Measurements from ENCODE around the gene PAMR1. TPM values are rescaled to one million over a fixed set of nuclear protein-coding genes. Genes with fewer than 3 reads are reported as not detected.

Gene PAMR1
- total RNA-seq, 2 donors from 2014 or later, result not detected

DNA sequence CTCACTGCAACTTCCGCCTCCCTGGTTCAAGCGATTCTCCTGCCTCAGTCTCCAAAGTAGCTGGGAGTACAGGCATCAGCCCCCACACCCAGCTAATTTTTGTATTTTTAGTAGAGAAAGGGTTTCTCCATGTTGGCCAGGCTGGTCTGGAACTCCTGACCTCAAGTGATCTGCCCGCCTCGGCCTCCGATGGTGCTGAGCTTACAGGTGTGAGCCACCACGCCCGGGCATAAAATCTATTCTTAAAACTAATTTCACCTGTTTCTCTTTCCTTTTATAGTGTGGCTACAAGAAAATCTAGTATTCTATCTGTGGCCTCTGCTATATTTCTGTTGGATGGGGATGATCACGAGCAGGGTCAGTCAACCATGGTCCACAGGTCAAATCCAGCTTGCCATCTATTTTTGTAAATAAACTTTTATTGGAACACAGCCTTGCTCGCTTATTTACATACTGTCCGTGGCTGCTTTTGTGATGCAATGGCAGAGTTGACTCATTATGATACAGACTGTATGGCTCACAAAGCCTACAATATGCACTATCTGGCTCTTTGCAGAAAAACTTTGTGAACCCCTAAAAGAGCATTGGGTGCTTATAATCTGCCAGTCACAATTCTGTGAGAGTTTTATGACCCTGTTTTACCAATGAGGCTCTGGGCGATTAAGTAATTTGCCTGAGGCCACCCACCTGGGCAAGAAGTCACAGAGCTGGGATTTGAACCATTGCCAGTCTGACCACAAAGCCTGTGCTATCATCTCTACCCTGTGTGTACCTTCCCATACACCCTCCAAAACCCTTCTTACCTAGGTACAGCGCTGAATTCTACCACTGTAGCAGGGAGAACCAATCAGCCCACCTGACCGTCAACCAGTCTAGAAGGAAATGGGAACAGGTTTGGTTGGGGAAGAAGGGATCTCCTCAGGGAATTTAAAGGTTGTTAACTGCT lies 134.4 kb downstream of the PAMR1 start:
- Mint-ChIP-seq H3K27me3 (peaks cover 15% of the 10 kb centered on the region), H3K27ac (no peak overlapping the region), H3K4me3 (no peak overlapping the region), H3K36me3 (ENCODE audit: low read depth) (no peaks in the 10 kb centered on the region), H3K4me1 (peaks cover 8% of the 10 kb centered on the region)
- H3K9me3 ChIP-seq (ENCODE audit: control insufficient read depth, low read length, poor library complexity, severe bottlenecking), result no peaks in the 10 kb centered on the region
- DNase-seq, result no peak
- no peak for ATAC-seq

DNA sequence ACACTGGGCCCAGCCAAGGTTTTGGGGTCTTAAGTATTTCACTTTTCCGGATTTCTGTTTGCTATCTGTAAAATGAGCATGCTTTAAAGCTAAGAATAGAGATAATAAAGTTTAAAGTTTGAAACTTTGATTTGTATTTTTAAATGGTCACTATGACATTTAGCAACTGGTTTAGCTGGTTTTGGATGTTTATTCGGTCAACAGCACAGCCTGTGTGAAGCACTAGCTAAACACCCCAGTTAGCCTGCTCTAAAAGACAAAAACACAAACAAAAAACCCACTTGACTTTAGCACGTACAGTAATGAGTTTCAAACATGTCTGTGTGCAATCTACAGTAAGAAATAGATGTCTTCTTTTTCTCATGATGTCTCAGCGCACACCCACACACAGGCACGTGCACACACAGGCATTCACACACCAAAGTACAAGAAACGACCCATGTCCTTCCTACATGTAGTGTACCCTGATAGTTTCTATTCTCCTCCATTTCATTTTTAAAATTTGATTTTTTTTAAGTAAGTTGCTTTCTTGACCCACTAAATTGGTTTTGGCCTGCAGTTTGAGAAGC lies 135.4 kb downstream of the PAMR1 start:
- ATAC-seq (no peak), DNase-seq (no peak)
- H3K9me3 ChIP-seq (ENCODE audit: control insufficient read depth, low read length, poor library complexity, severe bottlenecking), result no peaks in the 10 kb centered on the region
- Mint-ChIP-seq H3K4me1 (peaks cover 8% of the 10 kb centered on the region), H3K27me3 (peaks cover 15% of the 10 kb centered on the region), H3K4me3 (no peak overlapping the region), H3K36me3 (ENCODE audit: low read depth) (no peaks in the 10 kb centered on the region), H3K27ac (peak overlapping the region; percentile 81)

DNA sequence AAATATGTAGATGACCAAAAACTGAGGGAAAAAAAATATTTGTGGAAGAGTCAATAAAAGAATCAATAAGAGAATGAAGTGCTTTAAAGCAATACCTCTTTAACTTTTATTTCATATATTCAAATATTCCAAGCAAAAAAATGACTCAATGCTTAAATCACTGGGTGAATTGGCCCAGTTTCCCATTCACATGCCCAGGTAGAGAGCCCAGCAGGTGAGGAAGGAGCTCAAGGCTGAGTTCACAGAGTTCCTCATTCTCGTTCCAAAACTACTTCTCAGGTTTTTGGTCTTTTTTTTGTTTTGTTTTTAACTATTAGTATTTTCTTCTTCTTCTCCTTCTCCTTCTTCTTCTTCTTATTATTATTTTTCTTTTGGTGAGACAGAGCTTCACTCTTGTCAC lies 136.3 kb downstream of the PAMR1 start:
- no peaks in the 10 kb centered on the region for H3K36me3 Mint-ChIP-seq (ENCODE audit: low read depth)
- no peak overlapping the region for H3K4me3 Mint-ChIP-seq

DNA sequence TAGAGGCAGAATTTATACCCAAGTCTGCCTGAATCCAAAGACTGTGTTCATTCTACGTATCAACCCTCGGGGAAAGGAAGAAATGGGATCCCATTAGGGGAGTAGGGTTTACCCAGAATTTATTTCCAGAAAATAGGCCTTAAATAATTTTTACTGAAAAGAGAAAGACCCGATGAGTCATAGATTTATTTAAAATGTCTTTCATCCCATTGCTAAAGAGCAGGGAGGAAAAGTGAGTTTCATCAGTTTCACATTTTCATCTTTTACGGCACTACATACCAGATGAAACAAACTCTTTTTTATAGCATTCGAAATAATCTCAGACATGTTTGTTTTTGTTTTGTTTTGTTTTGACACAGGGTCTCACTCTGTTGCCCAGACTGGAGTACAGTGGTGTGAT lies 137.4 kb downstream of the PAMR1 start:
- Mint-ChIP-seq H3K36me3 (ENCODE audit: low read depth) (no peaks in the 10 kb centered on the region), H3K4me1 (peaks cover 8% of the 10 kb centered on the region), H3K27me3 (no peaks in the 10 kb centered on the region), H3K27ac (peak overlapping the region; percentile 81), H3K4me3 (no peak overlapping the region)
- no peak for DNase-seq
- ATAC-seq, result no peak
- H3K9me3 ChIP-seq (ENCODE audit: control insufficient read depth, low read length, poor library complexity, severe bottlenecking), result no peaks in the 10 kb centered on the region

More for the DNA sequence above, 136.3 kb downstream of the PAMR1 start:
- DNase-seq (no peak), ATAC-seq (no peak)
- H3K27ac Mint-ChIP-seq, result peak overlapping the region; percentile 81
- H3K27me3 Mint-ChIP-seq, result peaks cover 9% of the 10 kb centered on the region
- H3K9me3 ChIP-seq (ENCODE audit: control insufficient read depth, low read length, poor library complexity, severe bottlenecking), result no peaks in the 10 kb centered on the region
- peaks cover 8% of the 10 kb centered on the region for H3K4me1 Mint-ChIP-seq

DNA sequence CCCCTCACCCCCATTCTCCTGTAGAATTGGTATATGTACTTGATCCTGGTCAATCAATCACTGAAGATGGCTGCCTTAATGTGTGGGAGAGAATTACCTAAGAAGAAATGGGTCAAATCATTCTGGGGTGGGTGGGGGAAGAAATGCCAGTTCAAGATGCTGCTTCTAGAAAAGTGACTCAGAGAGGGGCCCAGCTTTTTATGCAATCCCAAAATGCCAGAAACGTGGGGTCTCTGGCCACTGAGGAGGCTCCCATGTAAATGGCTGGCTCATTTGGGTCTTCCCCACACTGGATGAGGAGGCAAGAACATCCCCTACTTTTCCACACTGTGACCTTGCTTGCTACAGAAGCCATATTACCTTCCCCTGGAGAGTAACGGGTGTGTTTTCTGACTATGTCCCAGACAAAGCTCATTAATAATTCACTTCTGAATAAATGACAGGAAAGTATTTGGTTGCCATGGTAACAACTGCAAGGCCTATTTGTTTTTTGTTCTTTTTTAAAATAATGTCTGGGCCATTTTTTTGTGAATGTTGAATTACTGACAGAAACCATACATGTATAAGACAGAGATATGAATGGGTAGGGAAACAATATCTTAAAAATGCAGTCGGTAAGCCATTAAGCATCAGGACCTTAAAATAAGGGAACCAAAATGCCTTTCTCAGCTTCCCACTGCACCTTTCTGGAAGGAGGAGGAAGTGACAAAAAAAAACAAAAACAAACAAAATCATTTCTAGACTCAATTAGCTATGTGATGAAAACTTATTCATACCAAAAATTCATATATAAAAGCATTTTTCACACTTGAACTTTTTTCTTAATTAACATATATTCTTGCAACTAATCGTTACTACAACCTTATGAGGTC lies 138.1 kb downstream of the PAMR1 start:
- H3K27me3 Mint-ChIP-seq, result no peaks in the 10 kb centered on the region
- peaks cover 8% of the 10 kb centered on the region for H3K4me1 Mint-ChIP-seq
- H3K36me3 Mint-ChIP-seq (ENCODE audit: low read depth), result no peaks in the 10 kb centered on the region
- ATAC-seq (peak; percentile 59), DNase-seq (no peak)
- H3K27ac Mint-ChIP-seq, result peak overlapping the region; percentile 81
- H3K9me3 ChIP-seq (ENCODE audit: control insufficient read depth, low read length, poor library complexity, severe bottlenecking), result no peaks in the 10 kb centered on the region
- no peak overlapping the region for H3K4me3 Mint-ChIP-seq

DNA sequence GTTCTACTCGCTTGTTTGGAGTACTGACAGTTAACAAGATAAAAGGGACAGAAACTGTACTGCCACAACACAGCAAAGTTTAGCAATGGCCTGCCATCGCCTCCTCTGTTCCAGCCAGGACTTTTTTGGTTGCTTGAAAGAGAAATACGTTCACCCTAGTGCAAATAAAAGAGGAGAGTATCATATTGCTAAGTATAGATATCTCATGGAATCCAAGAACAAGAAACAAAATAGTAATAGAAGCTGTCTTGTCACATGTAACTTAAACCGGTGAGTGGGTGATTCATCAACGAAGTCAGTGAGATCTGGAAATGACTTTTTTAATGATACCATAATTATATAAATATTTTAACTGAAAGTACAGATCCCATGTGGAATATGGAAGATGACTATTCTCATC lies 141.5 kb downstream of the PAMR1 start:
- Mint-ChIP-seq H3K27ac (no peak overlapping the region), H3K4me3 (no peak overlapping the region), H3K27me3 (no peaks in the 10 kb centered on the region), H3K36me3 (ENCODE audit: low read depth) (no peaks in the 10 kb centered on the region), H3K4me1 (peaks cover 4% of the 10 kb centered on the region)
- H3K9me3 ChIP-seq (ENCODE audit: control insufficient read depth, low read length, poor library complexity, severe bottlenecking), result no peaks in the 10 kb centered on the region
- DNase-seq (no peak), ATAC-seq (no peak)

Other genes with a start within 250 kb of the PAMR1 start
- gene SLC1A2, start 106.1 kb downstream of the PAMR1 start, total RNA-seq, result under 1 TPM in 1 of 2 donors, not detected in 1; 0.12 TPM
- gene FJX1, start 92.8 kb upstream of the PAMR1 start, total RNA-seq, result not detected
- gene TRIM44, start 137.2 kb upstream of the PAMR1 start, total RNA-seq, result 10 to 100 TPM; 28.9 to 41.2 TPM